ENCODE data around the gene TENM4.

Gene TENM4

GRCh38 chr11:79076526-79077115, 364.2 kb downstream of the TENM4 start:
- DNase-seq = no peak

GRCh38 chr11:79074547-79074946, 366.3 kb downstream of the TENM4 start:
- no peak for DNase-seq

GRCh38 chr11:79071190-79071589, 369.6 kb downstream of the TENM4 start:
- DNase-seq = no peak

DNA sequence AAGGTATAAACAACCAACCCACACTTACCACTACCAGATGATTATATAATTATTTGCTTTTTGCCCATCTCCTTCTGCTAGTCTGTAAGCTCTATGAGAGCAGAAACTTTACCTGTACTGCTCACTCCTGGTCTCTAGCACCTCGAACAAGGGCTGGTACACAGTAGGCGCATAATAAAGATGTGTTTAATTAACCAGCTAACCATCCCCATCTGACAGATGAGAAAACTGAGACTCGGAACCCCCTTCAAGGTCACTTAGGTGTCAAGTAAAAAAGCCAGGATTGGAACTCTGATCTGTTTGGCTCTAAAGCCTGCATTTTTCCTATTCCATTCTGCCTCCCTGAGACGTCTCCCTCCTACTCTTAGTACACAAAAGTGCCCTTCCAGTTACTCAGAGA, 370.3 kb downstream of the TENM4 start:
- no peak for DNase-seq

- DNase-seq = no peak
Observed at GRCh38 chr11:79069504-79069903, 371.3 kb downstream of the TENM4 start.

DNA sequence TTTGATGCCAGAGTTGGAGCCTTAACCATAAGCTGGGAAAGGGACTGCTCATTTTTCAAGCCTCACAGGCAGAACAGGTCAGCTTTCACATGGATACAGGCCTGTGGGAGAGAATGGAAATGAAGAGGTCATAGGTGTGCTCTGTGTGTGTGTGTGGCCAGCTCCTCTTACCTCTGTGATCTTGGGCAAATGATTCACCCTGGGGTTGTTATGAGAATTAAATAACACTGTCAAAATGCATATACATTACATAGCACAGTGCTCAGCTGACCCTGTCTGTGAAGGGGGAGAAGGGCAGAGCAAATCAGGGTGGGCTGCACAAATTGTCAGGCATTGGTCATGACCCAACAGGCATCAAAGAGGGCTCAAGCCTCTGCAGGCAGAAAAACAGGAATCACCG, 372.5 kb downstream of the TENM4 start:
- DNase-seq = no peak

GRCh38 chr11:79067352-79067679, 373.5 kb downstream of the TENM4 start:
- DNase-seq = no peak

GRCh38 chr11:79066456-79067351, 374.1 kb downstream of the TENM4 start:
- no peak for DNase-seq

GRCh38 chr11:79062814-79063762, 377.7 kb downstream of the TENM4 start:
- peak in 1 of 2 experiments; percentile 16 for DNase-seq

DNA sequence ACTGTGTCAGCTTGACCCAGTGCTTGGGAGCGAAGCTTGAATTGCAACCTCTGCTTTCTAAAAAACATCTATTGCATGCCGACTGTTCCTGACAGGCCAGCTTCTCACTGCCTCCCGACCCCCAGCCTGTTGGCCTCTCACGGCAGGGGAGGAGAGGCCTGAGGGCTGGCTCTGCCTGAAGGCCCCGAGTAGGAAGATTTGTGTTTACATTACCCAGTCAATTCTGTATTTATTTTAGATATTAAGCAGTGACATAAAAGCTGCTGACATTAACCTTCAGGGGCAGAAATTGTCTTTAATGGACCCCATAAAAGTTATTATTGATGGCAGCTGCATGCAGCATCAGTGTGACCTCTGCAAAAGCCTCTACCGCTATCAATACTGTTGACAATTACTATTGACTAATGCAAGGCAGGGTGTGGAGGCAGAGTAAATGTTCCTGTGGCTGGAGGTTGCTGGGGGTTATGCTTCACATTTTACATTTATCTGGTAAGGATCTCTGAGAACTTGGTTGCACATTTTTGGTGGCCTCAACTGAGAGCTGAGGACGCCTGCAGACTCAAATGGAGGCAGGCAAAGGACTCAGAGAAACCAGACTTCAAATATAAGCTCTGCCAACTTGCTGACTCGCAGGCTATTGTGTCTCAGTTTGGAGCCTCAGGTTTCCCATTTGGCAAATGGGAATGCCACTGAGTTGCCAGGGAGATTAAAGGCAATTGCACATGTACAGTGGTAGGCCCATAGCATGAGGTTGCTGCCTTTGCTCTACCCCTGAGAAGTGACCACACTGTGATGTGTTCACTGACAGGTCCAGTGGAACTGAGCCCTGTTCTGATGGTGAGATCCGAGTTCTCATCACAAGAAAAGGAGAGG, 380.5 kb downstream of the TENM4 start:
- peak in 1 of 2 experiments; percentile 8 for DNase-seq

DNA sequence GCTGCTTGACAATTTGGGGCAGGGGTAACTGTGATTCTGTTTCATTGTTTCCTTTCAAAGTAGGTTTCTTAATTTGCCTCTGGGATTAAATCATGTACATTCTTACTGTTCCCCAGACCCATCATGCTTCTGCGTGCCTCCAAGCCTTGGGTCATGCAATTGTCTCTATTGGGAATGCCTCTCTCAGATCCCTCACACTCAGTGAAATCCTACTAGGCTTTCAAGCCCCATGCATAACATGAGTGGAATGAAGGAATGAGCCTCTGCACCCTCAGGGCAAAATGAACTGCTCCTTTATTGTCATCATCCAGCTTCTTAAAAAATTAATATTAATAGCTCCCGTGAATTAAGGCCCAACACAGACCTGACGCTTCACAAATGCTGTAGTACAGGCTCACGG, 381.7 kb downstream of the TENM4 start:
- no peak for DNase-seq

DNA sequence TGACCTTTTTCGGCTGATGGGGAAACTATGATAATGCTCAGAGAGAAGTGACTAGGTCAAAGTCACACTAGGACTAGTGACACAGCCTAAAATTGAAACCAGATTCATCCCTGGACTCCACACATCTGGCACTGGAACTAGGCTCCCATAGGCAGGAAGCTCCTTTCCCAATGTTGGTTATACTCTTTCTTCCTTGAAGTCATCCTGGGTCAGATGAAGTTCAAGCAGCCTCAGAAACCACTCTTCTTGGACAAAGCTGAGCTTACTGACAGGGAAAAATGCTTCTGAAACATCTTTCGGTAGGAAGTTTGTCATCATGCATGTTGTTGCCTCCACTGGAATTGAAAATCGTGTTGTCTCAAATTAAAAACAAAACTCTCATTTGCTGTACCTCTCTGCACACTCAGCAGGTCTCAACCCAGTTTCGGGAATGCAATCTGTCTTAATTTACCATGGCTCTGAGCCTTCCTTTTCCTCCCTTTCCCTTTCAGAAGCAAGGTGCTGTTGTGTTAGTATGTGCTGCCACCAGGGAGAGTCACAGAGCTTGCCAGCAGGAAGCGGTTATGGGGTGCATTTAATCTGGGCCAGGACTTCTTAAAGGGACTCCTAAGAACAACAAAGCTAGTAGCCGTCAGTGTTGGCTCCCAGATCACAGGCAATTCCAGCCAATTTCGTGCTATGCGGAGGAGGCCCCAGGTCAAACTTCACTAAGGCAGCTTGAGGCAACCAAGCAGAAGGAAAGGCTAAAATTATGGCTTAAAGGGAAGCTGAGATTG, 384.8 kb downstream of the TENM4 start:
- no peak for DNase-seq

GRCh38 chr11:79054636-79055035, 386.2 kb downstream of the TENM4 start:
- no peak for DNase-seq

GRCh38 chr11:79052544-79052943, 388.3 kb downstream of the TENM4 start:
- DNase-seq = peak in 1 of 2 experiments; percentile 9

DNA sequence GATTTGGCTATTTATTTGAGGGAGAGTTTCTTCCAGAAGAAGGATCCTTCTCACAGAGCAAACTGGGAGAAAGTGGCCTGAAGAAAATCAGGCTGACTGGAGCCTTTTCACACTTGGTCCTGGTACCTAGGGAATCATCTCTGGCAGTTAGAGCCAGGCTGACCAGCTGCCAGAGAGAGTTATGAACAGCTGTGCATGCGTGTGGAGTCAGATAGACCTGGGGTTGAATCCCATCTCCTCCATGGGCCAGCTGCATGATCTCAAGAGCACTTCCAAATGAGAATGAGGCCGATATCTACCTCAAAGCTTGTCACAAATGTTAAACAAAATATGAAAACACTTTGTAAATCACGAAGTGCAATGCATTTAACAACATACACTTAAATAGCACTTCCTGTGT, 390.0 kb downstream of the TENM4 start:
- DNase-seq = no peak

DNA sequence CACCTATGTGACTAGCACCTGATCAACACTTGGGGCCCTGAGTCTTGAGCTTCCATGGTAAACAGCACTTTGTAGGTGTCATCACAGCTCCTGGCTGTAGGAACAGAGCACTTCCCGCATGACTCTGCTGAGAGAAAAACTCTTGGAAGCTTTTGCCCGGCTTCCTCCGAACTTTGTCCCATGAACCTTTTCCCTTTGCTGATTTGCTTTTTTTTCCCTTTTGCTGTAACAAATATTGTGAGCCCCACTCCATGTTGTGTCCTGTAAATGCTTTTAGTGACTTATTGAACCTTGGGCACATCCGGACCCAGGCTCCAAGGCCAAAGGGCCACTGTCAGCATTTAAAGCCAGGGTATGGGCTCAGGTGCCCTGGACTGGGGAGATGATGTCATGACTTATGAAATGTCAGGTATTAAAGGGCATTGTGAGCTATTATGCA, 391.1 kb downstream of the TENM4 start:
- no peak for DNase-seq

- no peak for DNase-seq
Observed at GRCh38 chr11:79047980-79048379, 392.9 kb downstream of the TENM4 start.

- no peak for DNase-seq
Observed at GRCh38 chr11:79047321-79047720, 393.5 kb downstream of the TENM4 start.

GRCh38 chr11:79046366-79046765, 394.5 kb downstream of the TENM4 start:
- DNase-seq = no peak

DNA sequence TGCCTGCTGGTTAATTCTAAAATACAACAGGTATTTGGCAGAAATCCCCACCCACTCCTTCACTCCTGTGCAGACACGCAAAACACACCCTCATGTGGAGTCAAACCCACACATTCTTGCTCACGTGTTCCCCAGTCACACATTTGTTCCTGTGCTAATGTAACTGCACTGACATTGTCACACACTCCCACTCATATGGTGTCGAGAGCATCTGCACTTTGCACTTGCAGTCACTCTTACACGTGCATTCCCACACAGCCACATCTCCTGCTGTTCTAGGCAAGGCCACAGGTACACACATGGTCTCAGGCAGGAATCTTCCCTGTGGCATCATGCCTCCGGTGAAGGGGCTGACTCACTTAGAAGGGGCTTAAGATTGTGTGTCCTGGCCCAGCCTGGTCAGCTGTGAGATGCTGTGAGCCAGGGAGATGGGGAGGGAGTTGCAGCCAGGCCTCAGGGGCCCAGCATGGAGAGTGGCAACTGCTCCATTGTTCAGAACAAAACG, 395.0 kb downstream of the TENM4 start:
- DNase-seq = no peak

Data from NCI-H1930 (cell line).